Measurements from ENCODE around the gene GRIK3.
A peak's percentile ranks its signal among the peaks of the same experiment; 100 is the strongest.
"Not testable (repeated sequence)": the region's sequence is repeated elsewhere in the genome, so short reads cannot be mapped to it uniquely, and the experiment has no call there.

The GRIK3 gene

GRCh38 chr1:36784147-36784859 lies 250.0 kb downstream of the GRIK3 start:
- DNase-seq (ENCODE audit: low spot score), result no peak

DNA sequence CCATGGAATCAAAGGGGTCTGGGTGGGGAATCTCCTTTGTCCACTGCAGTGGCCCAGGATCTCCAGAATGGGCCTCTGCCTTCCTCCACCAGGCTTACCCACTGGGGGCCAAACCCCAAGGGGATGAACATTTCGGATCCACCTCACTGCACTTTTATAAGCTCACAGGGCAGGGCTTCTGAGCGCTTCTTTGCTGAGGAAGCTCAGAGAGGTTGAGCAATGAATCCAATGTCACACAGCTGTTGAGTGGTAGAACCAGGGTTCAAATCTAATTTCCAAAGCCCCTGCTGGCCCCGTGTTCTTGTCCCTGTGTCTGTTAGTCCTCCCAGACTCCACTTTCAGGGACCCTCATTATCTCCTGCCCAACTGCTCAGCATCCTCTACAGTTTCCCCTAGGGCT lies 250.8 kb downstream of the GRIK3 start:
- no peak for DNase-seq (ENCODE audit: low spot score)

DNA sequence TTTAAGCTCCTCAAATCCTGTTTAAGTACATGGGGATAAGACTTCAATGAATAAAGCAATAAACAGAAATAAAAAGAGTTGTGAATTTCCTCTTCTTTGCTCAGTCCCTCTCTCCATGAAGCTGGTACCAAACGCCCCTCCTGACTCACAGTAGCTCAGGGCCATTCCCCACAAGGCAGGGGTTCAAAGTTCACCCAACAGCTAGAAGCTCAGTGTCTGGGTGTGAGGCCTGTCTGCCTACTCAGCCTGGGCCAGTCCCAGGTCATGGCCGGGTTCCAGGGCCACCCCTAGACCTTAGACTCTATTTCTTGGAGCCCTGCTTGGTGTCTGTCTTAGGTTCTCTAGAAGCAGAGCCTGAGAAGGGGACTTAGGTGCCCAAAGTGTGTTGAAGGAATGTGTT lies 251.5 kb downstream of the GRIK3 start:
- no peak for DNase-seq (ENCODE audit: low spot score)

DNA sequence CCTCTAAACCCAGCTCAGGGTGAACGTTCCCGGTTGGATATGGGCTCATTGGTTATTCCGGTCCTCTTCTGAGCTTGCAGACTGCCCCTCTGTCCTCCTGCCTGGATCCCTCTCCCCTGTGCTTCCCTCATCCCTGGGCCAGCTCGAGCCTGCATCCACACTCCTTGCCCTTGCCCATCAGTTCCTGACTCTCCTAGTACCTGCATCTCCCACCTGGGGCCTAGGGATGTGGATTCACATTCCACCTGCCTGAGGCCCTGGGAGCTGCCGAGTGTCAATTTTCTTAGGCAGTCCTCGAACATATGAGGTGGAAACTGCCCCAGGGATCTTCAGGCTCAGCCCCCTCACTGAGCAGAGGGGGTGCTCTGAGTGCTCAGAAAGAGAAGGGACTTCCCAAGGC lies 252.2 kb downstream of the GRIK3 start:
- DNase-seq (ENCODE audit: low spot score), result no peak

DNA sequence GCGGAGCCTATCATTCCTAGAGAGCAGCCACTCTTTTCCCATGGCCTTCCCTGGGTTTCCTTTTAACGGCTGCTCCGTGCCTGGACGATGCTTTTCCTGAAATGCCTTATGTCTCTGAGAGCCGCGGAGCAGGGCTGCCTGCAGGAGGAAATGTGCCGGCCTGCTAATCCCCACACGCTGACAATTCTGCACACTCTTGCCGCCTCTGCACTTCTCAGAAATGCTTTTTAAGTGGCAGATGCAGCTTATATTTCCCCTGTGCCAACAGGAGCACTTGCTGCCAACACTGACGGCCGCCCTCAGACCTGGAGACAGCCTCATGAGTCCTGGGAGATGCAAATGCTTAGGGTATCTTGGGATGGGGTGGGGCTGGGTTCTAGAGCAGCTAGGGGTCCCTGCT lies 253.2 kb downstream of the GRIK3 start:
- DNase-seq (ENCODE audit: low spot score), result no peak

DNA sequence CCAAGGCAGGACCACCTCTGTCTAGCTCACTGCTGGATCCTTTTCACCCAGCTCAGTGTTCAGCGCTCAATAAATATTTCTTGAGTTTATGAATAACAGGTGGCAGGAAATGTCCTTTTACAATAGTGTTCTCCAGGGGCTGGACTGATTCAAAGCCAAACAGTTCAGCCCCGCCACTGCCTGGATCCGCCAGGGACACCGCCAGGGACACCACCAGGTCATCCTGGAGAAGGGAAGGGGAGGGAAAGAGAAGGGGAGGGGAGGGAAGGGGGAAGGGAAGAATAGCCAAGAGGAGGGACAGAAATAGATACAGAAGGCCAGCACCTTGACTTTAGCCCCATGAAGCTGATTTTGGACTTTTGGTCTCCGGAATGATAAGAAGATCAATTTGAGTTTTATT lies 255.6 kb downstream of the GRIK3 start:
- DNase-seq (ENCODE audit: low spot score), result no peak

DNA sequence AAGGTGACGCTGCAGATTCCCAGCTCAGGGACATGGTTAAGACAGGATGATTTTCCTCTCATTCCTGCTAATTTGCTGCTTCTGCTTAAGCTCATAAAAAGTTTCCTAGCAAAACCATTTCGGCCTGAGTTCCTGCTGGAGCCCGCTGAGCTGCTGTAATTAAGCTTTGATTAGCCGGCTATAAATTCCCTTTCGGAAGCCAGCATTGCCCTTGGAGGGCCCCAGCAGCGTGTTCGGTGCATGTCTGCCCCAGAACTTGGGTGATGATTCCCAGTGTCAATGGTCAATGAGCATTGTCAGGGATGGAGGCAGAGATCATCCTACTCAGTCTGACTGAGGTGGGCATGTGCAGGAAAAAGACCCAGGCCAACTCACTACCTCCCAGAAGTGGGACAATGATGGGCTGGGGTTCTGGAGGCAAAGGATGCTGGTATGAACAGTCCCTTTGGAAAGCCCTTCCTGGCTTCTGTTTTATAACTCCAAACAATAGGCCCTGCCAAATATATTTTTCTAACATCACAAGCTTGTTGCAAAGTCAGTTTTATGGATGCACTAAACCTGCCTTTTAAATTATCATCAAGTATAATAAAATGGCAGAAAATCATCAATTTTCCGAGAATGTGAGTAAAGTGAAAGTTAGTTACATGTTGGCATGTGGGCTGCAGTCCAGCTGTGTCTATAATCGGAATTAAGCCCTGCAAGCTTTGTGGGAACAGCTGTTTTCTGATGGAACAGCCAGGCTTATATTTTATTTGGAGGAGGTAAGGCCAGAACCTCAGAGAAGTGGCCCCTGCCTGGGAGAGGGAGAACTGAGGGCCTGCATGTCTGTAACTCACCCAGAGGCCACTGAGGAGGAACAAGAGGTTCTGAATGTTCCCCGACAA lies 257.1 kb downstream of the GRIK3 start:
- DNase-seq (ENCODE audit: low spot score), result no peak

- no peak for DNase-seq (ENCODE audit: low spot score)
These were observed 258.1 kb downstream of the GRIK3 start for GRCh38 chr1:36776256-36776655.

GRCh38 chr1:36775716-36776115 lies 258.6 kb downstream of the GRIK3 start:
- no peak for DNase-seq (ENCODE audit: low spot score)

DNA sequence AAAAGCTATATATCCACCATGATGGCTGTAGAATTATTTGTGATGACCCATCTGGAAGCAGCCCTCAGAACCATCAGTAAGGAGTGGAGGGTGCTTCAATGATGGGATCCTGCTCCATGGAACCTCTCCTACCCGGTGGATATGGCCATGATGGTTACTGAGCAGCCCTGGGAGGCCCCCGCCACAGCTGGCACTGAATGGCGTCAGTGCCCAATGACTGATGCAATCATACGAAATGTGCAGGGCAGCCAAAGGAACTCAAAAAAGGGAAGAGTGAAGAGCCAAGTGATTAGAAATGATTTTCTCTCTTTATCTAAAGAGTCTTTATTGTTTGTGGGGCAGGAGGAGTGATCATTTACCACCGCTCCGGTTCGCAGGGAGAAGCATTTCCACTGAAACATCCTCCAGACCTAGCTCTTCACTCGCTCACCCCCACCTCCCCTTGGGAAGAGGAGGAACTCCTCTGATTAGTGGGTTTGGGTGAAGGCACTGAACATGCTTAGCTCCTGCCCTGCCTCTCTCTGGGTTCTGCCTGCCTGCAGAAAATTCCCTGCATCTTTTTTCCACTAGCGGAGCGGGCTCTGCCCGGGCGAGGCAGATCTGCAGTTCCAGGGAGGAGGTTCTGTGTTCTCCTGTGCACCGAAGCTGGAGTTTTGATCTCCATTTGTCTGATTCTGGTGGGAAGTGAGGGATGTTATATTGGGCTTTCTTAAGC lies 260.3 kb downstream of the GRIK3 start:
- peak; percentile 11 for DNase-seq (ENCODE audit: low spot score)

GRCh38 chr1:36772647-36773495 lies 261.4 kb downstream of the GRIK3 start:
- DNase-seq (ENCODE audit: low spot score), result no peak

DNA sequence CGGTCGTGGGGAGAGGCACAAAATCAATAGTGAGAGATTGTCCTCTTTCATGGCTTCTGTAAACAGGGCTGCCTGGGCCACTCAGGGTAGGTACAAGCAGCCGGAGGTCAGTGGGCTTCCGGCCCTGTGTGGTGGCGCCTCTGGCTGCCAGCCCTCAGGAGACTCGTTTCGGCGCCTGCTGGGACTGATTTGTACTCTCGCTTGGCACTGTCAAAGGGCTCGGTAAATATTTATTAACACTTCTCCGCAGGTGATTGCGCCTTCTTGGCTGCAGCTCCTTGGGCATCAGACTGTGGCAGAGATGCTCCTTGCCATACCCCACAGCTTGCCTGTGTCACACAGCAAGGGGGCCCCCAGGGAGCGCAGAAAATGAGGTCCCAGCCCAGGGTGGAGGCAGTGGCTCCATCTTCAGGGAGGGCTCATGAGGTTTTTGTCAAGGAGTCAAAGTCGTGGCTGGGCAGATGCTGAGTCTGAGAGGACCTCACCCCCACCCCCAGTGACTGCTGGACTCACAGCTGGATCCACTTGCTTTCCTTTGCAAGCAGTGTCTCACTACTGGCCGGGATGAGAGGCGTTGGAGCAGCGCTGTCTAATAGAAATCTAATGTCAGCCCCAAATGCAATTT lies 262.5 kb downstream of the GRIK3 start:
- DNase-seq (ENCODE audit: low spot score), result no peak

DNA sequence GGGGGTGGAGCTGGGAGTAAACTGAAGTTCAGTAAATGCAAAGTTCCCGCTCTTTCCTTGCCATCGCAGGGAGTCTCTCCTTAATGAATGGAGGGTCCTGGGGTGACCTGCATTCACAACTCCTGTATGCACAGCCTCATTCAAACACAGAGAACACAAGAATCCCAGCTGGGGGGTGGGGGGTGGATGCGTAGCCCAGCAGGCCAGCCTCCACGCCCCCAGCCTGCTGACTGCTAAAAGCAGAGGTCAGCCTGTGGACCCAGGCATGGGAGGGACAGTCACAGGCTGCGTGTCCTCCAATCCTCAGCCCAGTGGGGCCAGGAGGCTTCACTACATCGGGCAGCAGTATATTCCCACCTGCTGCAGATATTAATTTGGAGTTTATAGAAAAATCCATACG lies 263.1 kb downstream of the GRIK3 start:
- DNase-seq (ENCODE audit: low spot score), result no peak

- no peak for DNase-seq (ENCODE audit: low spot score)
These were observed 264.2 kb downstream of the GRIK3 start for GRCh38 chr1:36769886-36770830.

GRCh38 chr1:36768486-36769178 lies 265.7 kb downstream of the GRIK3 start:
- DNase-seq (ENCODE audit: low spot score), result no peak

GRCh38 chr1:36767429-36767828 lies 266.9 kb downstream of the GRIK3 start:
- not testable (repeated sequence) for DNase-seq (ENCODE audit: low spot score)

- no peak for DNase-seq (ENCODE audit: low spot score)
These were observed 267.8 kb downstream of the GRIK3 start for GRCh38 chr1:36766481-36766880.

GRCh38 chr1:36765785-36766300 lies 268.5 kb downstream of the GRIK3 start:
- DNase-seq (ENCODE audit: low spot score), result no peak

DNA sequence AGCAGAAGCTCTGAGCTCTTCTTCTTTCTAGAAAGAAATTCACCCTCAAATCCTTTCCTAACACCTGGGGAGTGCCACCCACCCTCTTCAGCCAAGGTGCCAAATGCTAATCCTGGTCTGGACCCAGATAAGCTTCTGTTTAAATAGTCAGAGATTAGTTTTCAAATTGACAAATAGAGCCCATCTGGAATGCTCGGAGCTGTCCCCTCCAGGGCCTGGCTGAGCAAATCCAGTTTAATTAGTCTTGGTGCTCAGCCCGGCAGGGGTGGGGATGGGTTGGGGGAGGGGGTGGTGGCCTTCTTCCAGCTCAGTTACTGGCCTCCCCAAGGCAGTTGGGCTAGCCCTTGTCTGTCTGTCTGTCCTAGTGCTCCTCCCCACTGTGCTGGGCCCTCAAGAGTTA lies 269.5 kb downstream of the GRIK3 start:
- no peak for DNase-seq (ENCODE audit: low spot score)
